Measurements from ENCODE around the gene ABHD15. TPM values are rescaled to one million over a fixed set of nuclear protein-coding genes. Genes with fewer than 3 reads are reported as not detected.

The ABHD15 gene
- total and polyA plus RNA-seq, 9 of the 15 experiments (the other 6 are each of a cell fraction or from before 2014, with no cell fraction given) = 0.85 to 4.2 (median 2.1) TPM

DNA sequence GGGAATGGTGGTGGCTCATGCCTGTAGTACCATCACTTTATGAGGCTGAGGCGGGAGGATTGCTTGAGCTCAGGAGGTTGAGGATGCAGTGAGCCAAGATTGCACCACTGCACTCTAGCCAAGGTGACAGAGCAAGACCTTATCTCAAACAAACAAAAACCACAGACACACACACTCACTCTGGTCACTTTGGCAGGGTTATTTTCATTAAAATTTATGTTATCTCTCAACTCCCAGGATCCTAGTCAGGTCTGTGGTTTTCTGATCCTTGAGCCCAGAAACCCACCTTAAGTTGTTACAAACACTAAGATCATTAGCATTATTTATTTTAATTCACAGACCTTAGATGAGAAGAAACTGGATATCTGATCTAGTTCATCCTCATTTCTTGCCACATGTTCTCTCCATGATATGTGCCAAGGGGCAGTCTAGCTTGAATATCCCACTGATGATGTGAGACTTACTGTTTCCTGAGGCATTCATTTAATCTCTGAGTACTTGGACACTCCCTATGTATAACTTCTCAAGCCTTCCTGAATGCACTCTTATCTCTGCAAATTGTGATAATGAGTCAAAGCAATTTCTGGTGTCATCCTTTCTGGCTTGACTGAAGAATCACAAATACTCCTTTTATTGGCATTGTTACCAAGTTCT lies 9.6 kb downstream of the ABHD15 start (continued):
- TF ChIP-seq, protein P1, sequence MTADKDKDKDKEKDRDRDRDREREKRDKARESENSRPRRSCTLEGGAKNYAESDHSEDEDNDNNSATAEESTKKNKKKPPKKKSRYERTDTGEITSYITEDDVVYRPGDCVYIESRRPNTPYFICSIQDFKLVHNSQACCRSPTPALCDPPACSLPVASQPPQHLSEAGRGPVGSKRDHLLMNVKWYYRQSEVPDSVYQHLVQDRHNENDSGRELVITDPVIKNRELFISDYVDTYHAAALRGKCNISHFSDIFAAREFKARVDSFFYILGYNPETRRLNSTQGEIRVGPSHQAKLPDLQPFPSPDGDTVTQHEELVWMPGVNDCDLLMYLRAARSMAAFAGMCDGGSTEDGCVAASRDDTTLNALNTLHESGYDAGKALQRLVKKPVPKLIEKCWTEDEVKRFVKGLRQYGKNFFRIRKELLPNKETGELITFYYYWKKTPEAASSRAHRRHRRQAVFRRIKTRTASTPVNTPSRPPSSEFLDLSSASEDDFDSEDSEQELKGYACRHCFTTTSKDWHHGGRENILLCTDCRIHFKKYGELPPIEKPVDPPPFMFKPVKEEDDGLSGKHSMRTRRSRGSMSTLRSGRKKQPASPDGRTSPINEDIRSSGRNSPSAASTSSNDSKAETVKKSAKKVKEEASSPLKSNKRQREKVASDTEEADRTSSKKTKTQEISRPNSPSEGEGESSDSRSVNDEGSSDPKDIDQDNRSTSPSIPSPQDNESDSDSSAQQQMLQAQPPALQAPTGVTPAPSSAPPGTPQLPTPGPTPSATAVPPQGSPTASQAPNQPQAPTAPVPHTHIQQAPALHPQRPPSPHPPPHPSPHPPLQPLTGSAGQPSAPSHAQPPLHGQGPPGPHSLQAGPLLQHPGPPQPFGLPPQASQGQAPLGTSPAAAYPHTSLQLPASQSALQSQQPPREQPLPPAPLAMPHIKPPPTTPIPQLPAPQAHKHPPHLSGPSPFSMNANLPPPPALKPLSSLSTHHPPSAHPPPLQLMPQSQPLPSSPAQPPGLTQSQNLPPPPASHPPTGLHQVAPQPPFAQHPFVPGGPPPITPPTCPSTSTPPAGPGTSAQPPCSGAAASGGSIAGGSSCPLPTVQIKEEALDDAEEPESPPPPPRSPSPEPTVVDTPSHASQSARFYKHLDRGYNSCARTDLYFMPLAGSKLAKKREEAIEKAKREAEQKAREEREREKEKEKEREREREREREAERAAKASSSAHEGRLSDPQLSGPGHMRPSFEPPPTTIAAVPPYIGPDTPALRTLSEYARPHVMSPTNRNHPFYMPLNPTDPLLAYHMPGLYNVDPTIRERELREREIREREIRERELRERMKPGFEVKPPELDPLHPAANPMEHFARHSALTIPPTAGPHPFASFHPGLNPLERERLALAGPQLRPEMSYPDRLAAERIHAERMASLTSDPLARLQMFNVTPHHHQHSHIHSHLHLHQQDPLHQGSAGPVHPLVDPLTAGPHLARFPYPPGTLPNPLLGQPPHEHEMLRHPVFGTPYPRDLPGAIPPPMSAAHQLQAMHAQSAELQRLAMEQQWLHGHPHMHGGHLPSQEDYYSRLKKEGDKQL (CRISPR knock-in tag; IDR thresholded peaks at IDR 0.05; ENCODE audit: borderline replicate concordance) = no peak
- TF ChIP-seq ESRRA (IDR thresholded peaks at IDR 0.05; ENCODE audit: borderline replicate concordance, low read depth) = peak; percentile 96; the same call in 1 of the 2 replicates
- TF ChIP-seq CEBPB (tag; IDR thresholded peaks at IDR 0.05) = peak; percentile 95
- no peak for TF ChIP-seq MCM3 (IDR thresholded peaks at IDR 0.05)
- TF ChIP-seq, protein P2, sequence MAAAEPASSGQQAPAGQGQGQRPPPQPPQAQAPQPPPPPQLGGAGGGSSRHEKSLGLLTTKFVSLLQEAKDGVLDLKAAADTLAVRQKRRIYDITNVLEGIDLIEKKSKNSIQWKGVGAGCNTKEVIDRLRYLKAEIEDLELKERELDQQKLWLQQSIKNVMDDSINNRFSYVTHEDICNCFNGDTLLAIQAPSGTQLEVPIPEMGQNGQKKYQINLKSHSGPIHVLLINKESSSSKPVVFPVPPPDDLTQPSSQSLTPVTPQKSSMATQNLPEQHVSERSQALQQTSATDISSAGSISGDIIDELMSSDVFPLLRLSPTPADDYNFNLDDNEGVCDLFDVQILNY (CRISPR knock-in tag; IDR thresholded peaks at IDR 0.05) = no peak
- TF ChIP-seq ZC3H4 (CRISPR knock-in tag; IDR thresholded peaks at IDR 0.05; ENCODE audit: borderline replicate concordance) = no peak
- TF ChIP-seq PRMT5 (CRISPR knock-in tag; IDR thresholded peaks at IDR 0.05) = no peak
- TF ChIP-seq, protein P3, sequence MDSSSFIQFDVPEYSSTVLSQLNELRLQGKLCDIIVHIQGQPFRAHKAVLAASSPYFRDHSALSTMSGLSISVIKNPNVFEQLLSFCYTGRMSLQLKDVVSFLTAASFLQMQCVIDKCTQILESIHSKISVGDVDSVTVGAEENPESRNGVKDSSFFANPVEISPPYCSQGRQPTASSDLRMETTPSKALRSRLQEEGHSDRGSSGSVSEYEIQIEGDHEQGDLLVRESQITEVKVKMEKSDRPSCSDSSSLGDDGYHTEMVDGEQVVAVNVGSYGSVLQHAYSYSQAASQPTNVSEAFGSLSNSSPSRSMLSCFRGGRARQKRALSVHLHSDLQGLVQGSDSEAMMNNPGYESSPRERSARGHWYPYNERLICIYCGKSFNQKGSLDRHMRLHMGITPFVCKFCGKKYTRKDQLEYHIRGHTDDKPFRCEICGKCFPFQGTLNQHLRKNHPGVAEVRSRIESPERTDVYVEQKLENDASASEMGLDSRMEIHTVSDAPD (CRISPR knock-in tag; IDR thresholded peaks at IDR 0.05) = no peak
- TF ChIP-seq, protein P4, sequence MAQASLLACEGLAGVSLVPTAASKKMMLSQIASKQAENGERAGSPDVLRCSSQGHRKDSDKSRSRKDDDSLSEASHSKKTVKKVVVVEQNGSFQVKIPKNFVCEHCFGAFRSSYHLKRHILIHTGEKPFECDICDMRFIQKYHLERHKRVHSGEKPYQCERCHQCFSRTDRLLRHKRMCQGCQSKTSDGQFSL (CRISPR knock-in tag; IDR thresholded peaks at IDR 0.05) = no peak
- TF ChIP-seq, protein P4 (tag; IDR thresholded peaks at IDR 0.05) = no peak
- no peak for TF ChIP-seq TSC22D4 (tag; IDR thresholded peaks at IDR 0.05)
- peak; percentile 63; the same call in 1 of the 2 replicates for TF ChIP-seq MAFF (IDR thresholded peaks at IDR 0.05; ENCODE audit: low read length)
- TF ChIP-seq NCOA2 (IDR thresholded peaks at IDR 0.05; ENCODE audit: partially characterized antibody in 2 of 2) = no peak
- TF ChIP-seq YBX1 (IDR thresholded peaks at IDR 0.05) = no peak
- no peak for TF ChIP-seq POLR2B (IDR thresholded peaks at IDR 0.05; ENCODE audit: low read depth, partially characterized antibody)
- no peak for TF ChIP-seq PURB (CRISPR knock-in tag; IDR thresholded peaks at IDR 0.05; ENCODE audit: low read depth)
- TF ChIP-seq ZNF408 (CRISPR knock-in tag; IDR thresholded peaks at IDR 0.05; ENCODE audit: low read depth) = no peak
- TF ChIP-seq SRF (CRISPR knock-in tag; IDR thresholded peaks at IDR 0.05) = no peak
- no peak for TF ChIP-seq FUS (optimal IDR thresholded peaks at IDR 0.05; ENCODE audit: low read depth, low read length)
- 0 out of 2 replicates have a peak, but pooled peaks have one; percentile 64 for TF ChIP-seq ZNF766 (CRISPR knock-in tag; conservative IDR thresholded peaks at IDR 0.05)
- no peak for TF ChIP-seq SMAD2 (IDR thresholded peaks at IDR 0.05; ENCODE audit: low read depth, low read length)
